AG10803 (cell line): ENCODE measurements around the gene PRKCH.

ENCODE experiments used
- DNase-seq: peaks from one replicate; pipeline ENCODE4 v3.0.0; 2010; ENCODE audit warnings: low read depth
- H3K4me3 ChIP-seq: 2 replicates; pipeline ENCODE4 v1.5.1; 2011; ENCODE audit warnings: mild to moderate bottlenecking, low read length, control low read depth
- TF ChIP-seq, protein P1 (sequence below): conservative IDR thresholded peaks from 2 replicates; pipeline ENCODE4 v1.5.1; 2011; ENCODE audit warnings: mild to moderate bottlenecking, low read length, control low read depth, inconsistent platforms

PRKCH gene

DNA sequence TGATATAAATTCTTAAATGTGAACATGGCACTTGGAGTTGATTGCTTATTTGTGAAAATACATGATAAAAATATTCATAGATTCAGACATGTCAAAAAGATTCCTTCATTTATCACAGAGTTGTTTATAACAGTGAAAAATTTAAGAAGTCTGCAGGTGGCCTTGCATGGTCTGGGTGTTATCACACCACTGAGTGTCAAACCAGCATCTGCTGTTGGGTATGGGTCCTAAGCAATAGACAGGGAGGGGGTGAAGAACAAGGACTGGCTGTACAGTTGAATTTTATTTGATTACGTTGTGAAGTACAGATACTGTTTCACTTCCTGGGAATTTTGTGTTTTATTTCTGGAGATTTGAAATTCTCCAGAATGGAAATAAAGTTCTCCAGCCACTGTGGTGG lies 193.5 kb downstream of the PRKCH start:
- TF ChIP-seq, protein P1, sequence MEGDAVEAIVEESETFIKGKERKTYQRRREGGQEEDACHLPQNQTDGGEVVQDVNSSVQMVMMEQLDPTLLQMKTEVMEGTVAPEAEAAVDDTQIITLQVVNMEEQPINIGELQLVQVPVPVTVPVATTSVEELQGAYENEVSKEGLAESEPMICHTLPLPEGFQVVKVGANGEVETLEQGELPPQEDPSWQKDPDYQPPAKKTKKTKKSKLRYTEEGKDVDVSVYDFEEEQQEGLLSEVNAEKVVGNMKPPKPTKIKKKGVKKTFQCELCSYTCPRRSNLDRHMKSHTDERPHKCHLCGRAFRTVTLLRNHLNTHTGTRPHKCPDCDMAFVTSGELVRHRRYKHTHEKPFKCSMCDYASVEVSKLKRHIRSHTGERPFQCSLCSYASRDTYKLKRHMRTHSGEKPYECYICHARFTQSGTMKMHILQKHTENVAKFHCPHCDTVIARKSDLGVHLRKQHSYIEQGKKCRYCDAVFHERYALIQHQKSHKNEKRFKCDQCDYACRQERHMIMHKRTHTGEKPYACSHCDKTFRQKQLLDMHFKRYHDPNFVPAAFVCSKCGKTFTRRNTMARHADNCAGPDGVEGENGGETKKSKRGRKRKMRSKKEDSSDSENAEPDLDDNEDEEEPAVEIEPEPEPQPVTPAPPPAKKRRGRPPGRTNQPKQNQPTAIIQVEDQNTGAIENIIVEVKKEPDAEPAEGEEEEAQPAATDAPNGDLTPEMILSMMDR: no peak

DNA sequence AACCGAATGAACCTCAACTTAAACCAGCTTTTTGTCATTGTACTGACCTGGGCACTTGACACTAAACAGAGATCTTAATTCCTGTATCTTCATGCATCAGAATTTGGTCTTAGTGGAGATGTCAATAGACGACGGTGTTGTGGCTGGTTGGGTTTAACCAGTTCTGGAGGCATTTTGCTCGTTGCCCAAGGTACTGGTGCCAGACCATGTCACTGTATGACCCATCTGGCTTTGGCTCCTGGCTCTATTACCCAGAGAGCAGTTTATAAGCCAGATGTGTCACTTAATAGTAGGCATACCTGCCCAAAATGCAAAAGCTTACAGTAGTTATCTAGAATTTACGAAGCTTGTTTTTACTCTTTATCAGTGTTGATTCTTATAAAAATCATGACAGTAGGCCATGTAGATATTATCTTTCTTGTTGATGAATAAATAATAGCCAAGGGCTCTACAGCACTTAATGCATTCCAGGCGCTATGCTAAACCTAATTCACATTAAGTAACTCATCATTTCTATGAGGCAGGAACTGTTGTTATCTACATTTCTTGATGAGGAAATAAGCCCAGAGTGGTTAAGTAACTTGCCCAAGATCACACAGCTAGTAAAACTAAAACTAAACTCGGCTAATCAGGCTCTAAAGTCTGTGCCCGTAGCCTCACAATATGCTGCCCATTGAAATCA lies 194.2 kb downstream of the PRKCH start:
- TF ChIP-seq, protein P1: no peak
- DNase-seq: no peak
- no peak overlapping the region for H3K4me3 ChIP-seq

More for the DNA sequence above, 193.5 kb downstream of the PRKCH start:
- no peak overlapping the region for H3K4me3 ChIP-seq
- DNase-seq: no peak

DNA sequence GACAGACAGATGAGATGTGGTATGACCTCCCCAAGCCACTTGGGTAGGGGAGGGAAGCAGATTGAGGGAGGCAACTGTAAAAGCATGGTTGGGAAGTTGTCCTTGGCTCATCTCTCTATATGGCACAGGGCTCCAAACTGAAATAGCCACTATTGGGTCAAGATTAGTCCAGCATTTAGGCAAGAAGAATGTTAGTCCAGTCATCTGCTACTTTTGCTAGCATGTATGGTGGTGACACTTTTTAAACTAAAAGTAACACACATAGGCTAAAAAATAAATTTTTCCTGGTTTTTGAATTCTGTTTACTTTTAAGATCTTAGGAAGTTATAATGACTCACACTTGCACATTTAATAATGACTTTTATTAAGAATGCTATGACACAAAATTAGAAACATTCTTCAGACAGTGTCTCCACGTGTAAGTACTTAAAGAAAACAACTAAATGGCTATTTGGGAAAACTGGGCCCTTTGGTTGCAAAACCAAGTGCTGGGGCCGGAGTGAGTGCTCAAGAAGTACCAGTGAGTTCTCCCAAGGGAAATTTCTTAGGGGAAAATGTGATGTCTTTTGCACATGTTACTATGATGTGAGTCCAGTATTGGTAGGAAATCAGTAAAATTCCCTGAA lies 194.9 kb downstream of the PRKCH start:
- TF ChIP-seq, protein P1: no peak
- no peak overlapping the region for H3K4me3 ChIP-seq
- DNase-seq: peak; percentile 84

DNA sequence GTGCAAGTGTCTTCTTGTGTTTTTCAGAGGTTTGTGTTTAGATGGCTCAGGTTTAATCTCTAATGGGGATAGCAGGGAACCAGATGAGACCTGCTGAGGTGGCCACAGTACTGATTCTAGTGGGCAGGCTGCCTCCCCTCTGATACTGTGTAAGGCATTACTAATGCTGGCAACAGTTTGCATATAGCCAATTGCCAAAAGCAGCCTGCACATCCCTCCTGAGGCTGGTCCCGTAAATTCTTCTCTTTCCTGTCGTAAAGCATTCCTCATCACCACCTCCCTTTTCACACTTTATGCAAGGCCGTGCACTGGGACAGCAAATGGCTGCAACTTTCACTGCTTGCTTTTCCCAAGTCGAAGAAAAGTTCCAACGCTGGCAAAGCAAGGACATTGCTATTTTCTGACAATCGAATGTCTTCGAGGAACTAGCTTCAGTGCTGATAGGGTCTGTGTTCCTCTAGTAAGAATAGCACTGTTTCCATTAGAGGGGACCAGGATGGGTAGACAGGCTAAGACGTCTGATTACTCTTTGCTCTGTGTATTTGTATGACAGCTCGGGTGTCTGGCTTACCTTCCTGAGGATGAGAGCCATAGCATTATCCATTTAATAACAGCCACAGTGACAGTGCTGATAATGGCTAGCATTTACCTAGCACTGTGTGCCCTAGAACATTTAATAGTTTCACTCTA lies 195.7 kb downstream of the PRKCH start:
- no peak overlapping the region for H3K4me3 ChIP-seq
- peak; percentile 86 for DNase-seq
- TF ChIP-seq, protein P1: no peak

DNA sequence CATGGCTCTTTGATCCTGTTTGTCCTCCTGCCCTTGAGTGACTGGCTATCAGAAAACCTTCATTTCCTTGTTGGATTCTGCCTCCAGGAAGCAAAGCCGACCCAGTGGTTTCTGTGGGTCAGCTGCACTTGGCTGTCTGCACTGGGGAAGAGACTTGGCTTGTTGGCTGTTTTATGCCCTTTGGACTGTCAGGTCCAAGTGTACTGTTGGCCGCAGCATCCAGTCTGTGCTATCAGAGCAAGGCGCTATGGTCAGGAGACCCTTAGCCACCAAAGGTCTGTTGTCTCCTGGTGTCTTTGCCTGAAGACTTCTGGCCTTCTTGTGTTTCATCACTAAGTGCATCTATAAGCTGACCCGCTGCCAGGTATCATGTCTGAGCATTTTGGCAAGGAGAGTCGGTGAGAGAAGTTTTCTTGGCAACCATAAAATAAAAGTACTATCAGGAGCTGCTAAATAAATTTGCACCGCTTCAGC lies 196.6 kb downstream of the PRKCH start:
- H3K4me3 ChIP-seq: no peak overlapping the region
- DNase-seq: no peak
- TF ChIP-seq, protein P1: no peak

DNA sequence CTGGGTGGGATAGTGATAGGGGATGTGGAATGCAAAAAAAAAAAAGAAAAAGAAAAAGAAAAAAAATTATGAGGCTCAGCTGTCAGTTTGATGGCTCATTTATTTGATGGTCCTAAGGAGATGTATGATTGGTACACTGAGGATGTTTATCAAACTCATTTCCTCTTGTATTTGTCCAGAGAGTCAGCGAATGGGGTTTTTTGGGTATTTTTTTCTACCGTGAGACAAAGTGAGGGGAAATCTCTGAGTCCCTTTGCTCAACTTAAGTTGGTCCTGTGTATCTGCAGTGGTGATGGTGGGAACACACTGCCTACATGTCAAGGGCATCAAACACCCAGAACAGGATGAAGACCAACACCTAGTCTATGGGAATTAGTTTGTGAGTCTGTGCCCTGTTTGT lies 197.0 kb downstream of the PRKCH start:
- no peak for DNase-seq
- H3K4me3 ChIP-seq: no peak overlapping the region
- TF ChIP-seq, protein P1: no peak
